H1 (cell line): ENCODE measurements around the gene MARK1. TPM values are rescaled to one million over a fixed set of nuclear protein-coding genes. Genes with fewer than 3 reads are reported as not detected.

Experiments
- polyA plus RNA-seq, 7 experiments: library from polyadenylated mRNA; depleted of rRNA in 3 of 7; stranded (reverse) in 5 of 7; unstranded in 2 of 7; fragments of >200 nt in 5 of 7; fragments of 200-250 nt in 2 of 7; gene quantifications; 1 replicate in 5 of 7; 2 replicates in 1 of 7; 4 replicates in 1 of 7; pipeline versions ENCODE4 v1.2.1 to v1.2.3, GENCODE V29; 2011 to 2013; ENCODE audit warnings: missing spikeins in 2 of 7, mixed read lengths in 2 of 7
- total RNA-seq: library from RNA; stranded (reverse); fragmentation: NEBNext Ultra II Directional; extraction: Animal tissue kit (Norgen Biotek cat#: 25700); gene quantifications from 2 replicates; pipeline ENCODE4 v1.2.1, GENCODE V29; 2021
- TF ChIP-seq, protein P1 (sequence below): IDR thresholded peaks from 2 replicates; pipeline ENCODE4 v1.6.1; 2012; ENCODE audit warnings: low read length, inconsistent platforms

The MARK1 gene
- total and polyA plus RNA-seq, 2 of the 8 experiments (the other 6 are each of a cell fraction or from before 2014, with no cell fraction given), result 5.5 to 20.5 TPM

DNA sequence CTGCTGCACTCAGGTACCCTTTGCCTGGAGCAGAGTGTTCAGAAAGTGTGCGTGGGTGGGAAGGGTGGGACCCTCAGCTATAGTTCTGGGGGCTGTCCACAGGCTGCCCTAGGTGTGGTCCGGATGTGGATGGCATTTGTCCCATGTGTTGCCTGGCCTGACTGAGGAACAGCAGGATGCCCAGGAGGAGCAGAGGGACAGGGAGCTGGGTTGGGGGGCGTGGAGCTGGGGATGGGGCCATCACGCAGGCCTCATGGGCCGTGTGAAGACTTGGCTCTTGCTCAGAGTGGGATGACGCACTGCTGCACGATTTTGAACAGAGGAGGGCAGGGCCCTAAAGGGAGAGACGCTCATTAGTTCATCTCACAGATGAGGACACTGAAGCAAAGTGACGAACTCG, 179.2 kb downstream of the MARK1 start (continued):
- TF ChIP-seq, protein P1, sequence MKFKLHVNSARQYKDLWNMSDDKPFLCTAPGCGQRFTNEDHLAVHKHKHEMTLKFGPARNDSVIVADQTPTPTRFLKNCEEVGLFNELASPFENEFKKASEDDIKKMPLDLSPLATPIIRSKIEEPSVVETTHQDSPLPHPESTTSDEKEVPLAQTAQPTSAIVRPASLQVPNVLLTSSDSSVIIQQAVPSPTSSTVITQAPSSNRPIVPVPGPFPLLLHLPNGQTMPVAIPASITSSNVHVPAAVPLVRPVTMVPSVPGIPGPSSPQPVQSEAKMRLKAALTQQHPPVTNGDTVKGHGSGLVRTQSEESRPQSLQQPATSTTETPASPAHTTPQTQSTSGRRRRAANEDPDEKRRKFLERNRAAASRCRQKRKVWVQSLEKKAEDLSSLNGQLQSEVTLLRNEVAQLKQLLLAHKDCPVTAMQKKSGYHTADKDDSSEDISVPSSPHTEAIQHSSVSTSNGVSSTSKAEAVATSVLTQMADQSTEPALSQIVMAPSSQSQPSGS, result no peak
- TF ChIP-seq, all 59 proteins: peak for 0
